Astrocyte (in vitro differentiated cells and primary cell): ENCODE data around the gene C8B. TPM values are rescaled to one million over a fixed set of nuclear protein-coding genes. Genes with fewer than 3 reads are reported as not detected.

Source experiments
- DNase-seq: peaks from one replicate; pipeline ENCODE4 v3.0.0-alpha.2; 2010; ENCODE audit warnings: low read depth
- FAIRE-seq: peaks from 2 replicates; lab custom pipeline; 2011; peaks lifted over from hg19 to GRCh38; lab: Jason Lieb, UNC
- H2AFZ ChIP-seq: 2 replicates; pipeline ENCODE4 v1.6.0; 2012; ENCODE audit warnings: low read depth, low read length, inconsistent platforms
- H3K27ac ChIP-seq: 2 replicates; pipeline ENCODE4 v1.5.1; 2011; ENCODE audit warnings: low read depth, low read length, inconsistent platforms
- H3K27me3 ChIP-seq: 2 replicates; pipeline ENCODE4 v1.6.0; 2011; ENCODE audit warnings: low read length, inconsistent platforms; ENCODE audit not compliant: insufficient read depth
- H3K36me3 ChIP-seq: 2 replicates; pipeline ENCODE4 v1.5.1; 2011; ENCODE audit warnings: low read length, inconsistent platforms; ENCODE audit not compliant: insufficient read depth
- H3K4me1 ChIP-seq: 2 replicates; pipeline ENCODE4 v1.5.1; 2011; ENCODE audit warnings: low read length, inconsistent platforms; ENCODE audit not compliant: insufficient read depth
- H3K4me2 ChIP-seq: 2 replicates; pipeline ENCODE4 v1.6.0; 2012; ENCODE audit warnings: low read length, inconsistent platforms
- H3K4me3 ChIP-seq: 2 replicates; pipeline ENCODE4 v1.5.1; 2011; ENCODE audit warnings: low read depth, mild to moderate bottlenecking, low read length, inconsistent platforms; ENCODE audit not compliant: insufficient read depth
- H3K79me2 ChIP-seq: 2 replicates; pipeline ENCODE4 v1.6.0; 2012; ENCODE audit warnings: mild to moderate bottlenecking, low read length, inconsistent platforms; ENCODE audit not compliant: insufficient read depth
- H3K9ac ChIP-seq: 2 replicates; pipeline ENCODE4 v1.6.0; 2012; ENCODE audit warnings: mild to moderate bottlenecking, low read length, inconsistent platforms
- H3K9me3 ChIP-seq: 2 replicates; pipeline ENCODE4 v1.5.1; 2012; ENCODE audit warnings: low read depth, mild to moderate bottlenecking, low read length, inconsistent platforms; ENCODE audit not compliant: insufficient read depth
- H4K20me1 ChIP-seq: 2 replicates; pipeline ENCODE4 v1.6.0; 2012; ENCODE audit warnings: low read length, inconsistent platforms; ENCODE audit not compliant: insufficient read depth
- H3K27ac Mint-ChIP-seq: one replicate; pipeline ENCODE4 v1.8.0; 2021; ENCODE audit warnings: mild to moderate bottlenecking, mixed read lengths; ENCODE audit not compliant: unreplicated experiment
- H3K27me3 Mint-ChIP-seq: one replicate; pipeline ENCODE4 v1.8.0; 2021; ENCODE audit warnings: low read depth, mixed read lengths; ENCODE audit not compliant: unreplicated experiment
- H3K36me3 Mint-ChIP-seq: one replicate; pipeline ENCODE4 v1.8.0; 2021; ENCODE audit warnings: low read depth, mixed read lengths; ENCODE audit not compliant: unreplicated experiment
- H3K4me1 Mint-ChIP-seq: one replicate; pipeline ENCODE4 v1.8.0; 2021; ENCODE audit warnings: low read depth, mixed read lengths; ENCODE audit not compliant: unreplicated experiment
- H3K4me3 Mint-ChIP-seq: one replicate; pipeline ENCODE4 v1.8.0; 2021; ENCODE audit warnings: mild to moderate bottlenecking, moderate library complexity, mixed read lengths; ENCODE audit not compliant: unreplicated experiment
- H3K9me3 Mint-ChIP-seq: one replicate; pipeline ENCODE4 v1.8.0; 2021; ENCODE audit warnings: mild to moderate bottlenecking, mixed read lengths; ENCODE audit not compliant: unreplicated experiment
- EZH2 ChIP-seq: IDR thresholded peaks from 2 replicates; pipeline ENCODE4 v1.6.1; 2012; ENCODE audit warnings: mild to moderate bottlenecking, low read length, inconsistent platforms; ENCODE audit not compliant: insufficient read depth
- total RNA-seq: library from RNA; stranded (reverse); gene quantifications from 2 replicates; pipeline ENCODE4 v1.2.1, GENCODE V29; 2021
- TF ChIP-seq, protein P1 (sequence below): IDR thresholded peaks from 2 replicates; pipeline ENCODE4 v1.5.1; 2011; ENCODE audit warnings: low read depth, mild to moderate bottlenecking, inconsistent platforms, low read length, moderate library complexity; ENCODE audit not compliant: insufficient read depth

C8B gene
- total RNA-seq, 1 donor from 2014 or later = not detected

DNA sequence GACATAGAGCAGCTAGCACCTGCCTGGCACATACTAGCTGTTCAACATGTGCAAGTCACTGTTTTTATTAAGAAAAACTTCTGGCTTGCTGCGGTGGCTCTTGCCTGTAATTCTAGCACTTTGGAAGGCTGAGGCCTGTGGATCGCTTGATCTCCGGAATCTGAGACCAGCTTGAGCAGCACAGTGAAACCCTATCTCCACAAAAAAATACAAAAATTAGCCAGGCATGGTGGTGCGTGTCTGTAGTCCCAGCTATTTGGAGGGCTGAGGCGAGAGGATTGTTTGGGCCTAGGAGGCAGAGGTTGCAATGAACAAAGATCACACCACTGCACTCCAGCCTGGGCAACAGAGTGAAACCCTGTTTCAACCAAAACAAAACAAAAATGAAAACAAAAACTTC, 27.7 kb upstream of the C8B start:
- Histone ChIP-seq H3K9ac (no peak overlapping the region), H3K4me3 (no peak overlapping the region), H3K27ac (no peak overlapping the region), H3K79me2 (no peaks in the 10 kb centered on the region), H3K4me2 (no peak overlapping the region), H2AFZ (no peak overlapping the region), H3K9me3 (no peaks in the 10 kb centered on the region), H3K4me1 (no peaks in the 10 kb centered on the region), H3K36me3 (no peaks in the 10 kb centered on the region), H4K20me1 (no peaks in the 10 kb centered on the region), H3K27me3 (no peaks in the 10 kb centered on the region)
- H3K4me3 Mint-ChIP-seq = no peak overlapping the region
- no peaks in the 10 kb centered on the region for H3K9me3 Mint-ChIP-seq
- no peaks in the 10 kb centered on the region for H3K27me3 Mint-ChIP-seq
- no peak overlapping the region for H3K27ac Mint-ChIP-seq
- no peaks in the 10 kb centered on the region for H3K4me1 Mint-ChIP-seq
- TF ChIP-seq, protein P1, sequence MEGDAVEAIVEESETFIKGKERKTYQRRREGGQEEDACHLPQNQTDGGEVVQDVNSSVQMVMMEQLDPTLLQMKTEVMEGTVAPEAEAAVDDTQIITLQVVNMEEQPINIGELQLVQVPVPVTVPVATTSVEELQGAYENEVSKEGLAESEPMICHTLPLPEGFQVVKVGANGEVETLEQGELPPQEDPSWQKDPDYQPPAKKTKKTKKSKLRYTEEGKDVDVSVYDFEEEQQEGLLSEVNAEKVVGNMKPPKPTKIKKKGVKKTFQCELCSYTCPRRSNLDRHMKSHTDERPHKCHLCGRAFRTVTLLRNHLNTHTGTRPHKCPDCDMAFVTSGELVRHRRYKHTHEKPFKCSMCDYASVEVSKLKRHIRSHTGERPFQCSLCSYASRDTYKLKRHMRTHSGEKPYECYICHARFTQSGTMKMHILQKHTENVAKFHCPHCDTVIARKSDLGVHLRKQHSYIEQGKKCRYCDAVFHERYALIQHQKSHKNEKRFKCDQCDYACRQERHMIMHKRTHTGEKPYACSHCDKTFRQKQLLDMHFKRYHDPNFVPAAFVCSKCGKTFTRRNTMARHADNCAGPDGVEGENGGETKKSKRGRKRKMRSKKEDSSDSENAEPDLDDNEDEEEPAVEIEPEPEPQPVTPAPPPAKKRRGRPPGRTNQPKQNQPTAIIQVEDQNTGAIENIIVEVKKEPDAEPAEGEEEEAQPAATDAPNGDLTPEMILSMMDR = no peak
- TF ChIP-seq EZH2 = no peak
- FAIRE-seq (no peak), DNase-seq (no peak)
- no peaks in the 10 kb centered on the region for H3K36me3 Mint-ChIP-seq

DNA sequence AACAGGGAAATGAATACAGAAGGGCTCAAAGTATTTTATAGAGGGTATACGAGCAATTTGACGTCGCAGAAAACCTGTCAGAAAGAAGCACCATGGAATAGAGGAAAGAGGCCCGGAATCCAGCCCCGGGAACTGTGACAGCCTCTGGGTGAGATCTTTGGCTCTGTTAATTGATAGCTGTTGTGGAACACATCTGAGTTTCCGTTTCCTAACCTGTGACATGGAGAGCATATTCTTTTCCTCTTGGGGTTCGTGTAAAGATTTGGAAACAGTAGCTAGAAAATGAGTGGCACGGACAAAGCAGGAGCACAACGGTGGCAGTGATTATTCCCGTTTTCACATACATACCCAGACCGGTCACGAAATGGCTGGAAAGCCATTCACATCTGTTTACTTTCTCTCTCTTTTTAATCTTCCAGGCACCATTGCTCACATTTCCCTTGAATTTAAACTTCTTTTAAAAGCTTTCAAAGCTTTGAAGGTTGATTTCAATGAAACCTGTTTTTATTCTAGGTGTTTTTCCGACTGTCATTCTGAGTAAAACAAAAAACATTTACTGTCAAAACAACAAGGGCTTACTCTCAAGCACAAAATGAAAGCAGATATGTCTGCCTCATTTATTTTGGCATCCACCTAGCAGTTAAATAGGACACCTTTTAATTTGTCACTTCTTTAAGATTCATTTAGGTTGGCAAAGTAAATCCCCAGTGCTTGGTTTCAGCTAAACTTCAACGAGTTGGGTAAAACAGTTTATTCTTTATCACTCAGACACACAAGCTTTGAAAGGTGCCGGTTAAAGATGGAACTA, 26.7 kb upstream of the C8B start:
- H3K27me3 Mint-ChIP-seq = no peaks in the 10 kb centered on the region
- peak overlapping the region; percentile 57 for H2AFZ ChIP-seq
- no peaks in the 10 kb centered on the region for H4K20me1 ChIP-seq
- no peak overlapping the region for H3K27ac Mint-ChIP-seq
- FAIRE-seq = no peak
- H3K4me2 ChIP-seq = peak overlapping the region; percentile 50
- no peaks in the 10 kb centered on the region for H3K79me2 ChIP-seq
- no peaks in the 10 kb centered on the region for H3K36me3 ChIP-seq
- no peak for TF ChIP-seq EZH2
- TF ChIP-seq, protein P1 = no peak
- no peak for DNase-seq
- no peak overlapping the region for H3K4me3 Mint-ChIP-seq
- H3K27me3 ChIP-seq = no peaks in the 10 kb centered on the region
- no peak overlapping the region for H3K4me3 ChIP-seq
- H3K4me1 Mint-ChIP-seq = no peaks in the 10 kb centered on the region
- H3K27ac ChIP-seq = no peak overlapping the region
- H3K9me3 ChIP-seq = no peaks in the 10 kb centered on the region
- H3K4me1 ChIP-seq = no peaks in the 10 kb centered on the region
- H3K9ac ChIP-seq = no peak overlapping the region
- no peaks in the 10 kb centered on the region for H3K9me3 Mint-ChIP-seq
- H3K36me3 Mint-ChIP-seq = no peaks in the 10 kb centered on the region

DNA sequence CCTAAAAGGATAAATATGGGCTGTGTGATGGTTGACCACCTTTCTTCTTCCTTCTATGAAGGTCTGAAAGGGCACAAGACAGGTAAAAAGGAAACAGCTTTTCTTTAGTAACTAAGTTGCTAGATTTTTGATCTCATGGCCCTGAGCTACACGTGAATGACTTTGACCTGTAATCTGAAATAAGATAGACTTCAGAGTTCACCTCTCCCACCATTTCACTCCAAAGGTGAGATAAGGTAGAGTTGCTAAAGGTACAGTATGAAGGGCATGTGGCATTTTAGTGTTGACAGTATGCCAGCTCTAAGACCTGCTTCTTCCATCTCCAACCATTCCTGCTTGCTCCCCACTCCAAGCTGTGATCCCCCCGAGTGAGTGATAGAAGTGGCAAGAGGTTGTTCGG, 25.8 kb upstream of the C8B start:
- no peak for FAIRE-seq
- no peaks in the 10 kb centered on the region for H3K4me1 Mint-ChIP-seq
- H3K4me2 ChIP-seq = no peak overlapping the region

More for the DNA sequence above, 25.8 kb upstream of the C8B start:
- H3K27me3 ChIP-seq = no peaks in the 10 kb centered on the region
- no peak overlapping the region for H3K4me3 Mint-ChIP-seq
- H3K79me2 ChIP-seq = no peaks in the 10 kb centered on the region
- H4K20me1 ChIP-seq = no peaks in the 10 kb centered on the region
- no peaks in the 10 kb centered on the region for H3K36me3 Mint-ChIP-seq
- H3K4me1 ChIP-seq = no peaks in the 10 kb centered on the region
- H2AFZ ChIP-seq = no peak overlapping the region
- H3K4me3 ChIP-seq = no peak overlapping the region
- no peak for DNase-seq
- TF ChIP-seq, protein P1 = no peak
- TF ChIP-seq EZH2 = no peak
- H3K9me3 Mint-ChIP-seq = no peaks in the 10 kb centered on the region
- no peaks in the 10 kb centered on the region for H3K9me3 ChIP-seq
- no peak overlapping the region for H3K27ac Mint-ChIP-seq
- H3K36me3 ChIP-seq = no peaks in the 10 kb centered on the region
- no peak overlapping the region for H3K9ac ChIP-seq
- no peaks in the 10 kb centered on the region for H3K27me3 Mint-ChIP-seq
- H3K27ac ChIP-seq = no peak overlapping the region
